GM12878 (cell line): Measurements from ENCODE around the gene MYO1D. TPM values are rescaled to one million over a fixed set of nuclear protein-coding genes. Genes with fewer than 3 reads are reported as not detected.
A peak's percentile ranks its signal among the peaks of the same experiment; 100 is the strongest.

Experiments
- ATAC-seq: fragments of 200-7000 bp; cut with Tn5 transposase; 3 replicates; pipeline ENCODE4 v1.9.1; 2020; ENCODE audit warnings: mild to moderate bottlenecking, moderate library complexity
- BruUV-seq: library from RNA; stranded (reverse); fragments of 400-500 nt; replicated peaks from 2 replicates; lab custom pipeline; 2021; lab: Mats Ljungman, UMichigan
- CTCF ChIA-PET: fragments of 300-600 bp; sonication (Branson Sonifier 250); formaldehyde crosslinking; extraction: SDS; loops from one replicate; lab custom pipeline; 2021; ENCODE audit warnings: inconsistent platforms; lab: Yijun Ruan, JAX
- POLR2A ChIA-PET: fragments of 350-600 bp; formaldehyde crosslinking; extraction: SDS; loops from one replicate; lab custom pipeline; 2021; ENCODE audit warnings: inconsistent platforms; lab: Charles Lee
- RAD21 ChIA-PET: fragments of 300-600 bp; sonication (Branson Sonifier 250); formaldehyde crosslinking; loops from one replicate; lab custom pipeline; 2023; ENCODE audit warnings: antibody characterized with exemption; ENCODE audit not compliant: unreplicated experiment; lab: Charles Lee
- SMC1A ChIA-PET: fragments of 300-600 bp; sonication (Branson Sonifier 250); formaldehyde crosslinking; loops from one replicate; lab custom pipeline; 2023; ENCODE audit not compliant: unreplicated experiment, uncharacterized antibody; lab: Charles Lee
- DNase-seq: peaks from one replicate; pipeline ENCODE4 v3.0.0-alpha.2; 2011; ENCODE audit warnings: low read depth, low spot score
- FAIRE-seq: peaks from 3 replicates; lab custom pipeline; 2011; peaks lifted over from hg19 to GRCh38; lab: Jason Lieb, UNC
- H2AFZ ChIP-seq: 2 replicates; pipeline ENCODE4 v1.6.0; 2011; ENCODE audit warnings: low read depth, low read length, control low read depth; ENCODE audit not compliant: control insufficient read depth
- H3K27ac ChIP-seq: 2 replicates; pipeline ENCODE4 v1.5.1; 2011; ENCODE audit warnings: control low read depth; ENCODE audit not compliant: control insufficient read depth, insufficient read depth
- H3K27me3 ChIP-seq, 2 experiments: replicated peaks in 1 of 2; 2 replicates each; pipeline versions ENCODE4 v1.6.0 to v1.6.1; 2011; ENCODE audit warnings: low read length in 1 of 2; ENCODE audit not compliant: control insufficient read depth in 2 of 2, insufficient read depth in 2 of 2
- H3K36me3 ChIP-seq, 2 experiments: 2 replicates each; pipeline ENCODE4 v1.5.1; 2011; ENCODE audit warnings: low read length in 1 of 2; ENCODE audit not compliant: control insufficient read depth in 2 of 2, insufficient read depth in 2 of 2
- H3K4me1 ChIP-seq: 2 replicates; pipeline ENCODE4 v1.6.1; 2011; ENCODE audit warnings: mild to moderate bottlenecking, low read length, moderate library complexity, mixed read lengths; ENCODE audit not compliant: control insufficient read depth, insufficient read depth
- H3K4me2 ChIP-seq: 2 replicates; pipeline ENCODE4 v1.6.0; 2011; ENCODE audit warnings: control low read depth; ENCODE audit not compliant: control insufficient read depth, insufficient read depth
- H3K4me3 ChIP-seq: fragments of 200-600 bp; sonication (generic); 2 replicates; pipeline ENCODE4 v1.5.1; 2016
- H3K79me2 ChIP-seq: 2 replicates; pipeline ENCODE4 v1.6.0; 2011; ENCODE audit warnings: low read length; ENCODE audit not compliant: control insufficient read depth, insufficient read depth
- H3K9ac ChIP-seq: 2 replicates; pipeline ENCODE4 v1.8.0; 2011; ENCODE audit warnings: low read length, control low read depth, mixed read lengths; ENCODE audit not compliant: control insufficient read depth, insufficient read depth
- H3K9me3 ChIP-seq: replicated peaks from 3 replicates; pipeline ENCODE4 v1.5.1; 2011; ENCODE audit warnings: mild to moderate bottlenecking, low read length; ENCODE audit not compliant: control insufficient read depth, insufficient read depth
- H4K20me1 ChIP-seq: 2 replicates; pipeline ENCODE4 v1.6.0; 2011; ENCODE audit not compliant: control insufficient read depth, insufficient read depth
- BHLHE40 ChIP-seq, 2 experiments: fragments of 450-650 bp in 1 of 2; IDR thresholded peaks; 2 replicates each; pipeline ENCODE4 v1.6.1; 2011 to 2017; ENCODE audit warnings: low read depth in 2 of 2, borderline replicate concordance in 1 of 2, improper control_type of control experiment in 1 of 2, low read length in 1 of 2, mild to moderate bottlenecking in 1 of 2
- HCFC1 ChIP-seq: fragments of 150-350 bp; IDR thresholded peaks from 2 replicates; pipeline ENCODE4 v1.6.1; 2014; ENCODE audit warnings: low read length
- SUPT20H ChIP-seq: IDR thresholded peaks from 2 replicates; pipeline ENCODE4 v1.6.1; 2011; ENCODE audit warnings: low read depth, mild to moderate bottlenecking, low read length, moderate library complexity, borderline replicate concordance; ENCODE audit not compliant: control insufficient read depth
- ZNF687 ChIP-seq: fragments of 450-650 bp; IDR thresholded peaks from 2 replicates; pipeline ENCODE4 v1.6.1; 2017; ENCODE audit warnings: mild to moderate bottlenecking, moderate library complexity
- WGBS: methylation state at CpG from one replicate; pipeline ENCODE4 v1.1.6; 2016; ENCODE audit warnings: low lambda C conversion rate; ENCODE audit not compliant: insufficient replicate concordance, insufficient coverage; ENCODE audit errors: missing lambda C conversion rate; 5-methylcytosine and 5-hydroxymethylcytosine counted together
- in situ Hi-C: fragments of 300-500 bp; cut with MboI; formaldehyde crosslinking; loops from 9 replicates; pipeline ENCODE4 v1.14.3; 2018; ENCODE audit warnings: mixed read lengths
- intact Hi-C: fragments of 100-400 bp; cut with micrococcal nuclease; formaldehyde crosslinking; loops from one replicate; pipeline ENCODE4 v1.14.2; 2022; ENCODE audit not compliant: unreplicated experiment
- polyA plus RNA-seq, 11 experiments: library from polyadenylated mRNA; depleted of rRNA in 4 of 11; unstranded in 6 of 11; stranded (reverse) in 5 of 11; fragments of >200 nt; fragmentation: Nextera tagmentation in 4 of 11; fragmentation: Illumina TruSeq in 1 of 11; extraction: Ambion mirVana in 4 of 11; extraction: Trizol in 1 of 11; gene quantifications; 1 replicate in 1 of 11; 2 replicates in 10 of 11; pipeline versions ENCODE4 v1.2.1 to v1.2.3, GENCODE V29; 2011 to 2016; ENCODE audit warnings: inconsistent platforms in 2 of 11, missing spikeins in 2 of 11, low read depth in 1 of 11
- total RNA-seq, 4 experiments: library from RNA; depleted of rRNA in 3 of 4; stranded (reverse); fragments of >200 nt in 3 of 4; fragmentation: Illumina TruSeq in 1 of 4; extraction: Trizol in 1 of 4; gene quantifications; 2 replicates each; pipeline versions ENCODE4 v1.2.1 to v1.2.3, GENCODE V29; 2013 to 2021

The MYO1D gene
- total and polyA plus RNA-seq, 10 of the 15 experiments (the other 5 are each of a cell fraction or from before 2014, with no cell fraction given): 1.8 to 37.7 (median 25.4) TPM

- TF ChIP-seq SUPT20H: no peak
- peak; percentile 53; the same call in 1 of the 2 replicates for TF ChIP-seq ZNF687
- TF ChIP-seq HCFC1: no peak
- peak in 1 of 2 experiments; percentile 66; a peak in 2 of 4 replicates for TF ChIP-seq BHLHE40 (IDR thresholded peaks at IDR 0.05; ENCODE audit: borderline replicate concordance in 1 of 2, low read depth in 2 of 2, low read length in 1 of 2)
- Histone ChIP-seq H3K27ac (no peak overlapping the region), H3K4me2 (no peak overlapping the region), H3K79me2 (peaks cover 16% of the 10 kb centered on the region), H3K9me3 (no peaks in the 10 kb centered on the region), H3K4me3 (no peak overlapping the region), H3K4me1 (peaks cover 29% of the 10 kb centered on the region), H3K36me3 (peaks cover 0 to 5% of the 10 kb centered on the region in 2 experiments; a peak in 2 of 4 replicates), H4K20me1 (no peaks in the 10 kb centered on the region), H3K9ac (no peak overlapping the region), H2AFZ (no peak overlapping the region), H3K27me3 (no peaks in the 10 kb centered on the region)
- FAIRE-seq (no peak), ATAC-seq (peak; percentile 49), DNase-seq (no peak)
- ChIA-PET SMC1A (interaction anchor here (0.6 to 1.8 kb wide), 10 partner anchors 10 to 263 kb away, joined by 3 to 11 read pairs (median 4); no protein-coding TSS in a partner anchor), RAD21 (interaction anchor here (16.4 kb wide), 1 partner anchor 23 kb away, joined by 543 read pairs; no protein-coding TSS in a partner anchor), CTCF (interaction anchor here (0.7 to 1.1 kb wide), 2 partner anchors 16 to 27 kb away, joined by 3 read pairs; no protein-coding TSS in a partner anchor), POLR2A (interaction anchor here (0.6 to 12.5 kb wide), 5 partner anchors 16 to 108 kb away, joined by 4 to 308 read pairs (median 4); no protein-coding TSS in a partner anchor)
- intact Hi-C loops (no loop called here), in situ Hi-C loops (no loop called here)
- no TSS peak for BruUV-seq
- WGBS: 66% methylated on average over 45 of the region's 45 CpGs
These were observed 381.3 kb downstream of the MYO1D start for GRCh38 chr17:32495359-32496231.
